ENCODE measurements around the gene CCDC15. TPM values are rescaled to one million over a fixed set of nuclear protein-coding genes. Genes with fewer than 3 reads are reported as not detected.

CCDC15 gene
- total and polyA plus RNA-seq, 2 experiments from 2014 or later: 2.9 to 3.3 TPM

DNA sequence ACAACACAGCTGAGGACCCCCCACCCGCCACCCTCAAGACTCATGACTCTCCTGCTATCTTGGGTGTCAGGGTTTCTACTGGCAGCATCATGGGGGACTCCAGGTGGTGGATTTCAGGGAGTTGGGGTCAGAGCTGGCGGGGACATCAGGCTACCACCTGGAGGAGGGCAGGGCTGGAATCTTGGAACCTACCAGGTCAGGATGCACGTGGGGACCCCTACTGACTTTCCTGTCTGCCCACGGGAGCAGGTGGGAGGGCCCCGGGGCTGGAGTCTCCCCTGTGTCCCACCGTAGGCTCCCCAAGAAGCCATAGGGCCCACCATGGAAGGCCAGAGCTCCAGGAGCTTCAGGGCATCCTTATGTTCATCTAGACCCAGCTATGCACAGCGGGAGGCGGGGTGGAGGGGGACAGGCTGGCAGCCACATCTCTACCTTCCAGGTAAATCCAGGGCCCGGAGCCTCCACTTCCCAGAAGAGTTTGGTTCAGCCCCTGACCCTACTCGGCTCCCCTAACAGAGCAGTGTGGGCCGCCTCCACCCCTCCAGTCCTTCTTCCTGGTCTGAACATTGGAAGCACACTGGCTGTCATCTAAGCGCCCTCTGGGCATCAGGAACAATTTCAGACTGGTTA, 119.1 kb downstream of the CCDC15 start:
- no peak overlapping the region for H2AFZ ChIP-seq
- no peaks in the 10 kb centered on the region for H3K9me2 ChIP-seq (ENCODE audit: insufficient read depth)
- no peaks in the 10 kb centered on the region for H3K9me3 Mint-ChIP-seq
- no peaks in the 10 kb centered on the region for H3K79me2 ChIP-seq (replicated peaks; ENCODE audit: insufficient read depth)
- H3K4me1 ChIP-seq (ENCODE audit: insufficient read depth): no peaks in the 10 kb centered on the region
- DNase-seq (ENCODE audit: low spot score) (no peak), ATAC-seq (no peak)
- H3K27ac Mint-ChIP-seq: no peak overlapping the region
- H4K20me1 ChIP-seq (replicated peaks; ENCODE audit: insufficient read depth): no peaks in the 10 kb centered on the region
- H3K27me3 Mint-ChIP-seq (ENCODE audit: insufficient read depth, low read depth, poor library complexity): peaks cover 16% of the 10 kb centered on the region
- H3K27ac ChIP-seq (ENCODE audit: low read depth): no peak overlapping the region
- H3K4me2 ChIP-seq: no peak overlapping the region
- H3K4me1 Mint-ChIP-seq: peaks cover 21% of the 10 kb centered on the region
- no peaks in the 10 kb centered on the region for H3K36me3 Mint-ChIP-seq (ENCODE audit: low read depth)
- no peaks in the 10 kb centered on the region for H3F3A ChIP-seq (replicated peaks; ENCODE audit: low read depth)
- no peak overlapping the region for H3K4me3 Mint-ChIP-seq
- H3K4me3 ChIP-seq: no peak overlapping the region
- TF ChIP-seq CREB1 (CRISPR knock-in tag; IDR thresholded peaks at IDR 0.05; ENCODE audit: low read depth) (no peak), STAT1 (IDR thresholded peaks at IDR 0.05; ENCODE audit: unreplicated experiment) (no peak), ZNF462 (CRISPR knock-in tag; IDR thresholded peaks at IDR 0.05) (no peak), EZH2phosphoT487 (IDR thresholded peaks at IDR 0.05; ENCODE audit: unreplicated experiment) (no peak), REST (IDR thresholded peaks at IDR 0.05; ENCODE audit: unreplicated experiment) (no peak), EZH2 (IDR thresholded peaks at IDR 0.05; ENCODE audit: low read depth, unreplicated experiment) (no peak), ZNF331 (CRISPR knock-in tag; IDR thresholded peaks at IDR 0.05; ENCODE audit: low read depth) (no peak), POLR2AphosphoS5 (IDR thresholded peaks at IDR 0.05; ENCODE audit: low read depth) (no peak), ZNF114 (CRISPR knock-in tag; IDR thresholded peaks at IDR 0.05) (no peak), NANOG (IDR thresholded peaks at IDR 0.05; ENCODE audit: borderline replicate concordance) (no peak)
- TF ChIP-seq, protein P1, sequence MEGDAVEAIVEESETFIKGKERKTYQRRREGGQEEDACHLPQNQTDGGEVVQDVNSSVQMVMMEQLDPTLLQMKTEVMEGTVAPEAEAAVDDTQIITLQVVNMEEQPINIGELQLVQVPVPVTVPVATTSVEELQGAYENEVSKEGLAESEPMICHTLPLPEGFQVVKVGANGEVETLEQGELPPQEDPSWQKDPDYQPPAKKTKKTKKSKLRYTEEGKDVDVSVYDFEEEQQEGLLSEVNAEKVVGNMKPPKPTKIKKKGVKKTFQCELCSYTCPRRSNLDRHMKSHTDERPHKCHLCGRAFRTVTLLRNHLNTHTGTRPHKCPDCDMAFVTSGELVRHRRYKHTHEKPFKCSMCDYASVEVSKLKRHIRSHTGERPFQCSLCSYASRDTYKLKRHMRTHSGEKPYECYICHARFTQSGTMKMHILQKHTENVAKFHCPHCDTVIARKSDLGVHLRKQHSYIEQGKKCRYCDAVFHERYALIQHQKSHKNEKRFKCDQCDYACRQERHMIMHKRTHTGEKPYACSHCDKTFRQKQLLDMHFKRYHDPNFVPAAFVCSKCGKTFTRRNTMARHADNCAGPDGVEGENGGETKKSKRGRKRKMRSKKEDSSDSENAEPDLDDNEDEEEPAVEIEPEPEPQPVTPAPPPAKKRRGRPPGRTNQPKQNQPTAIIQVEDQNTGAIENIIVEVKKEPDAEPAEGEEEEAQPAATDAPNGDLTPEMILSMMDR (conservative IDR thresholded peaks at IDR 0.05; ENCODE audit: low read depth in 2 of 2): no peak
- TF ChIP-seq, protein P2, sequence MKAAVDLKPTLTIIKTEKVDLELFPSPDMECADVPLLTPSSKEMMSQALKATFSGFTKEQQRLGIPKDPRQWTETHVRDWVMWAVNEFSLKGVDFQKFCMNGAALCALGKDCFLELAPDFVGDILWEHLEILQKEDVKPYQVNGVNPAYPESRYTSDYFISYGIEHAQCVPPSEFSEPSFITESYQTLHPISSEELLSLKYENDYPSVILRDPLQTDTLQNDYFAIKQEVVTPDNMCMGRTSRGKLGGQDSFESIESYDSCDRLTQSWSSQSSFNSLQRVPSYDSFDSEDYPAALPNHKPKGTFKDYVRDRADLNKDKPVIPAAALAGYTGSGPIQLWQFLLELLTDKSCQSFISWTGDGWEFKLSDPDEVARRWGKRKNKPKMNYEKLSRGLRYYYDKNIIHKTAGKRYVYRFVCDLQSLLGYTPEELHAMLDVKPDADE (IDR thresholded peaks at IDR 0.05): no peak
- H3K36me3 ChIP-seq (ENCODE audit: insufficient read depth): no peaks in the 10 kb centered on the region
- no peaks in the 10 kb centered on the region for H3K27me3 ChIP-seq (ENCODE audit: insufficient read depth)
